Activated T-helper 1 cell treated with anti-CD3 and anti-CD28 coated beads, Interleukin-12 subunit alpha, Interleukin-12 subunit beta, Interleukin-2, Interleukin-4 antibody, amounts not matched to agents 30 ng/mL and 10 ng/mL and 1 ng/mL, durations not matched to agents 14 hours and 24 hours and 36 hours (primary cell): ENCODE results near the gene SGCE. TPM values are rescaled to one million over a fixed set of nuclear protein-coding genes. Genes with fewer than 3 reads are reported as not detected.

Experiments used
- DNase-seq: peaks from one replicate; pipeline ENCODE4 v3.0.0; 2021; ENCODE audit warnings: low spot score
- H3K27ac Mint-ChIP-seq: one replicate; pipeline ENCODE4 v1.8.0; 2021; ENCODE audit warnings: mild to moderate bottlenecking, mixed read lengths
- H3K27me3 Mint-ChIP-seq: one replicate; pipeline ENCODE4 v1.8.0; 2022; ENCODE audit warnings: mild to moderate bottlenecking, moderate library complexity, mixed read lengths; ENCODE audit not compliant: insufficient read depth
- H3K36me3 Mint-ChIP-seq: one replicate; pipeline ENCODE4 v1.8.0; 2021; ENCODE audit warnings: low read depth, mixed read lengths
- H3K4me1 Mint-ChIP-seq: one replicate; pipeline ENCODE4 v1.8.0; 2021; ENCODE audit warnings: low read depth, mixed read lengths
- H3K4me3 Mint-ChIP-seq: one replicate; pipeline ENCODE4 v1.8.0; 2021; ENCODE audit warnings: mild to moderate bottlenecking, moderate library complexity, mixed read lengths
- H3K9me3 Mint-ChIP-seq: one replicate; pipeline ENCODE4 v1.8.0; 2021; ENCODE audit warnings: mixed read lengths
- intact Hi-C: fragments of 100-400 bp; cut with micrococcal nuclease; formaldehyde crosslinking; loops from one replicate; pipeline ENCODE4 v1.15.1; 2024
- total RNA-seq: library from RNA; stranded (reverse); gene quantifications from 2 replicates; pipeline ENCODE4 v1.2.3, GENCODE V29; 2022

Gene SGCE
- total RNA-seq, 1 donor from 2014 or later, result not detected

- H3K9me3 Mint-ChIP-seq, result peaks cover 4% of the 10 kb centered on the region
These were observed 88.5 kb downstream of the SGCE start for GRCh38 chr7:94567396-94567795.

GRCh38 chr7:94565247-94565894, 90.6 kb downstream of the SGCE start:
- no peak overlapping the region for H3K27ac Mint-ChIP-seq
- H3K9me3 Mint-ChIP-seq, result peaks cover 4% of the 10 kb centered on the region
- DNase-seq, result no peak
- H3K4me1 Mint-ChIP-seq, result no peaks in the 10 kb centered on the region
- no peak overlapping the region for H3K4me3 Mint-ChIP-seq
- peaks cover 3% of the 10 kb centered on the region for H3K36me3 Mint-ChIP-seq
- intact Hi-C loops, result no loop called here
- no peaks in the 10 kb centered on the region for H3K27me3 Mint-ChIP-seq

More at GRCh38 chr7:94567396-94567795, 88.5 kb downstream of the SGCE start:
- H3K27me3 Mint-ChIP-seq, result no peaks in the 10 kb centered on the region
- intact Hi-C loops, result no loop called here
- no peaks in the 10 kb centered on the region for H3K4me1 Mint-ChIP-seq
- no peak for DNase-seq
- H3K36me3 Mint-ChIP-seq, result peaks cover 3% of the 10 kb centered on the region
- no peak overlapping the region for H3K4me3 Mint-ChIP-seq
- no peak overlapping the region for H3K27ac Mint-ChIP-seq

DNA sequence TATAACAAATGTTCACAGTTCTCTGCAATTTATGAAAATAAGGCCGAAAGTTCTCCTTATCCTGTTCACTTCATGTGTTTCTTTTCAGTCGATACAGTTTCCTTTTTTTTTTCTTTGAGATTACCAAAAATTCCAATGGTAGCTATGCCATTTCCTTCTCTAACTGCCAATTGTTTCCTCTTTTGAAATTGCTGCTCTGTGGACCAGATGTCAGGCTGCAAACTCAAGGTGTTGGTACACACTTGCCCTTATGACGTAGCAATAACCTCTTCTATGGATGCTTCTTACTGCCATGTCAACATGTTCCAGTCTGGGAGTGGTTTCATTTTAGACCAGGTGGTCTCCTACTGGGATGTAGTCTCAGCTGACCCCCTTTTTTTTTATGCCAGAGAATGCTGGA, 93.4 kb downstream of the SGCE start:
- H3K4me1 Mint-ChIP-seq, result no peaks in the 10 kb centered on the region

DNA sequence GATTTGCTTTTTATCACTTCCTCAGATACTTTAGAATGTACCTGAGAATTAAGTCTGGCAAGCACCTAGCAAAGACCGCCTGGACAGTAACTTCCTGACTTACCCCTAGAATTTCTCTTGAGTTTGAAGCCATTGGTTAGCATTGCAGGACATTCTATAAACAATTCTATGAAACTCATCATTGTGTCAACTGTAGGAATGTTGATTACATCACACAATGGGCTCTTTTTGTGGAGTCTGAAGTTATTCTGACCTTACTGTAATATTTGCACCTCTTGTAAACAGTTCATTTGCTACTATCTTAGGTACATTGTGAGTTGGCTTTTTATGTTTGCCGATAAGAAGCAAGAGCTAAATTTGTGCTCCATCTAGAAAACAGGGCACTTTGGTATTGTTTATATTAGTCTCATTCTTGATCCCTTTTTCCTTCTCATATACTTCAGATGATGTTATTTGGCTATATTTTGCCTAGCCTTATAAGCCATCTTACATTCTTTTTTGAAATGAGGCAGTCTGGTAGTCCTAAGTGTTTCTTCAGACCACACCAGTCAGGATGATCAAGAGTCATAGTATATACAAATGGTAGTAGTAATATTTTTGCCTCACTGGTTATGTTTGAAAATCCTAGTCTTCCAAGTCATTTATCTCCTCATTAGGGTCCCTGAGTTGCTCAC, 94.0 kb downstream of the SGCE start:
- H3K27me3 Mint-ChIP-seq, result no peaks in the 10 kb centered on the region
- no peak overlapping the region for H3K27ac Mint-ChIP-seq
- no peaks in the 10 kb centered on the region for H3K4me1 Mint-ChIP-seq
- intact Hi-C loops, result no loop called here
- no peak for DNase-seq
- peaks cover 7% of the 10 kb centered on the region for H3K36me3 Mint-ChIP-seq
- no peak overlapping the region for H3K4me3 Mint-ChIP-seq
- no peaks in the 10 kb centered on the region for H3K9me3 Mint-ChIP-seq

More for the DNA sequence above, 93.4 kb downstream of the SGCE start:
- Mint-ChIP-seq H3K4me3 (no peak overlapping the region), H3K9me3 (no peaks in the 10 kb centered on the region), H3K36me3 (peaks cover 7% of the 10 kb centered on the region), H3K27ac (no peak overlapping the region), H3K27me3 (no peaks in the 10 kb centered on the region)
- DNase-seq, result no peak
- intact Hi-C loops, result no loop called here

- Mint-ChIP-seq H3K27ac (no peak overlapping the region), H3K36me3 (peaks cover 10% of the 10 kb centered on the region), H3K4me1 (no peaks in the 10 kb centered on the region), H3K27me3 (no peaks in the 10 kb centered on the region), H3K9me3 (no peaks in the 10 kb centered on the region), H3K4me3 (no peak overlapping the region)
- no peak for DNase-seq
- intact Hi-C loops, result no loop called here
These were observed 96.0 kb downstream of the SGCE start for GRCh38 chr7:94559972-94560371.

DNA sequence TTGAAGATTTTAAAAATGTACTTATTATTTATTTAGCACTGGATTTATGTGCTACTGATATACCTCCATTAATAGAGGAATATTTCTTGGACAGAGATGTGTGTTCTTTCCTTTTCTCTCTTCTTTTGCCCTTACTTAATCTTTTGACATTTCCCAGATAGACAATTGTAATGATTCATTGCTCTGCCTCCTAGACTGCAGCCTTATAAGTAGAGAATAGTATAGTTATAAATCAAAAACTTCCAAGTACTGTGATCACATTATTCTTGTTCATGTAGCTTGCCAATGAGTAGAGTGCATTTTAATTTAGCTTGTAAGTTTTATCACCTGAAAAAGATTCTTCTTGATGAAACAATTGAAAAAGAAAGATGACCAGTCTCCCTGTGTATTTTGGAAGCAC, 98.7 kb downstream of the SGCE start:
- Mint-ChIP-seq H3K27ac (no peak overlapping the region), H3K9me3 (no peaks in the 10 kb centered on the region), H3K36me3 (peaks cover 14% of the 10 kb centered on the region), H3K4me3 (no peak overlapping the region), H3K4me1 (no peaks in the 10 kb centered on the region), H3K27me3 (no peaks in the 10 kb centered on the region)
- intact Hi-C loops, result no loop called here
- no peak for DNase-seq

- no peak for DNase-seq
- Mint-ChIP-seq H3K27ac (no peak overlapping the region), H3K4me1 (no peaks in the 10 kb centered on the region), H3K9me3 (no peaks in the 10 kb centered on the region), H3K36me3 (peaks cover 15% of the 10 kb centered on the region), H3K4me3 (no peak overlapping the region), H3K27me3 (no peaks in the 10 kb centered on the region)
- intact Hi-C loops, result no loop called here
These were observed 99.9 kb downstream of the SGCE start for GRCh38 chr7:94556028-94556427.

GRCh38 chr7:94547126-94547525, 108.8 kb downstream of the SGCE start:
- Mint-ChIP-seq H3K4me1 (no peaks in the 10 kb centered on the region), H3K9me3 (no peaks in the 10 kb centered on the region), H3K27ac (no peak overlapping the region), H3K27me3 (no peaks in the 10 kb centered on the region), H3K36me3 (peaks cover 4% of the 10 kb centered on the region), H3K4me3 (no peak overlapping the region)
- DNase-seq, result no peak
- intact Hi-C loops, result no loop called here

GRCh38 chr7:94540428-94540827, 115.5 kb downstream of the SGCE start:
- Mint-ChIP-seq H3K36me3 (peaks cover 9% of the 10 kb centered on the region), H3K27ac (no peak overlapping the region), H3K4me1 (no peaks in the 10 kb centered on the region), H3K27me3 (no peaks in the 10 kb centered on the region), H3K9me3 (no peaks in the 10 kb centered on the region), H3K4me3 (no peak overlapping the region)
- intact Hi-C loops, result no loop called here
- no peak for DNase-seq

Other genes starting within 250 kb of the SGCE start
- gene CASD1, start 146.3 kb downstream of the SGCE start, total RNA-seq, result 14.9 and 15.2 TPM in 2 replicates